NCI-H446 treated with DMSO at 0.1 percent for 48 hours (cell line): ENCODE data around the gene PTGES3L.
A peak's percentile ranks its signal among the peaks of the same experiment; 100 is the strongest.

Source experiments
- DNase-seq: peaks from one replicate; lab custom pipeline; 2025; lab: John Stamatoyannopoulos, UW

PTGES3L gene

DNA sequence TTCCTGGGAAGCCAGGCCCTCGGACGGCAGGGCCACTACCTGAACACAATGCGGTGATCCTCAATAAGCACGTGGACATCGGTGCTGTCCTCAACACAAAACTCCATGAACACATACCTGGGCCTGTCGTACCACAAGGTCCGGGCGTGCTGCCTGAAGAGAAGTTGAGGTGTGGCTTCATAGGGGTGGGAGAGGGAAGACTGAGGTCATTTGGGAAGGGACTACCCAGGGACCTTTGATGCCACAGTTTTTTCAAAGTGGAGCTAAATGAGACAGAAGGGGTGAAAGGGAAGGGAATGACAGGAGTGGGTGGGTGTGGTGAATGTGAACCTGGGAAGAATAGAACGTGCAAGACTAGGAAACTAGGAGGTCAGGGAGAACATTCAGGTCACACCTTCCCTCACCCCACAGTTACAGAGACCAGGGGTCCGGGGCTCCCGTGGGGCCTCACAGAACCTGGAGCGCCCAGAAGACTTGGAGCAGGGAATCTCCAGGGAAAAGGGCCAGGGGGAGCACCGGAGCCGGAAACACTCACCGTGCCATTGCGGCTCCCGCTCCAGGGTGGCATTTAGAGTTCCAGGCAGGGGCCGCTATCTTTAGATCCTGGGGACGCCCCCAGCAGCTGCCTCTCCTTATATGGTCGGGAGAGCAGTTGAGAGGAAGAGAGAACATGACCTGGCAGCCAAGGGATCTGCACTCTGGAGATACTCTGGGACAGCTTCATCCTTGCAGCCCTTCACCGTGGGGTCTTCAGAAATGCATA lies at the start of gene PTGES3L:
PTGES3L (minus strand) TSS at position 570 of the 763 bp plus-strand sequence; CDS start at position 543, 27 bp downstream.
- DNase-seq: no peak

DNA sequence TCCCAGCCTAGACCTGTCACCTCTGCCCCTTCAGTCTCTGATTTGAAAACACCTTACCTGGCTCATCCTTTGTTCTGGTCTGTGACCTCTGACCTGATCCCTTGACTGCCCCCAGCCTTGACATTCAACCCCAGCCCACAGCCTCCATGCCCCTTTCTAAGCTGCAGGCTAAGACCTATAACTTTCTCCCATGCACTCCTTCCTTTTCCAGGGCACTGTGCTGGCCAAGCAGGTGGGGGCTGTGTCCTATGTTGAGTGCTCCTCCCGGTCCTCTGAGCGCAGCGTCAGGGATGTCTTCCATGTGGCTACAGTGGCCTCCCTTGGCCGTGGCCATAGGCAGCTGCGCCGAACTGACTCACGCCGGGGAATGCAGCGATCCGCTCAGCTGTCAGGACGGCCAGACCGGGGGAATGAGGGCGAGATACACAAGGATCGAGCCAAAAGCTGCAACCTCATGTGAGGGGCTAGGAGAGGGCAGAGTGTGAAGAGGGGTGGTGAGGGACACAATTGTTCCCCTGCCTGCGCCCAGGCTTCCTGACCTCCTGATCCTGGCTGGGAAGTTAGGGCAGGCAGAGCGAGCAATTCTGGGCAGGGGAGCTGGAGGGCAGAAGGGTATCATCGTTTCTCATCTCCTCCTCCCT lies 48.5 kb upstream of the PTGES3L start:
- DNase-seq: no peak

DNA sequence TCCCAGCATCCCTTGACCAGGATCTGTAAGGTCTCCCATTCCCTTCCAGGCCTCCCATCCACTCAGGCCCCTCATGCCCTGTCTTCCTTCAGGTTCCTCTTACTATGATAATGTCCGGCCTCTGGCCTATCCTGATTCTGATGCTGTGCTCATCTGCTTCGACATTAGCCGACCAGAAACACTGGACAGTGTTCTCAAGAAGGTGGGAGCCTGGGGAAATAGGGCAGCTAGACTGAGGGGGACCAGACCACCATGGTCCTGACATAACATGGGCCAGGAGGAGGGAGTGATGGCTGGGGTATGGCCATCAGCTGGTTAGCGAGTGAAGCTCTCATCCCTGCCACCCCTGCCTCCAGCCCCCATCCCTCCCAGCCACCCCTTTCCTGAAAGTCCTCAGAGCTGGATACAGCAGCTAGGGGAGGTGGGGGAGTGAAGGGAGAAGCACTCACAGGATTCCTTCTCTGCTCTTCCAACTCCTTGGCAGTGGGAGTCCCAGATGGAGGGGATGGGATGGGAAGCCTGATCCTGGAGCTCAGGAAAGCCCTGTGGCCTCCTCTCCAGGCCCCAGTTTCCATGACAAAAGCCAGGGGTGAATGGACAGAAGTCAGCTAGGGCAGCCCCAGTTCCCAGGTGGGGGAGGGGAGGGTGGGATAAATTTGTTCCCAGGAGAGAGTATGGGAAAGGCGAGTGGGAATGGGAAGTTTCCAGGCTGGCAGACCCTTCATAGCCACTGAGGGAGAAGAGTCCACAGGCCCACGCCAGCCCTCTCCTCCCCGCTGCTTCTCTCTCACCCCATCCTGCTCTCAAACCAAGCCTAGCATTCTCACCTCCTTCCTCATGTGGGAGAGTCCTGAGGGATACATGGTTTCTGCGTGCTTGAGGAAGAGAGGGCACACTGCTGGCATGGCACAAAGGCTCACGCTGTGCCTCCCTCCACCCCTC lies 47.5 kb upstream of the PTGES3L start:
- DNase-seq: no peak

DNA sequence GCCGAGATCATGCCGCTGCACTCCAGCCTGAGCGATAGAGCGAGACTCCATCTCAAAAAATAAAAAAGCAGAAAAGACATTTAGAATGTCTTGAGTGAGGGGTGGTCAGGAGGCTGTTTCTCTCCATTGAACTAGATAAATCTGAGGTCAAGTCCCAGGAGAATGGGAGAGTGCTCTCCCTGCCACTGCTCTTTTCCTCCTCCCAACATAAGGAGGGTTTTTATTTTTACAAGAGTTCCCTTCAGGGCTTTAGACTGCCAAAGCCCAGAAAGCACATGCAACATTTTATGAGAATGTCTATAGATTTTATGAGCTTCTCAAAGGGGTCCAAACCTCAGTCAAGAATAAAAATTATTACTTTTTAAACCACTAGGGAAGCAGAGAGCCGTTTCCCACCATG lies 46.7 kb upstream of the PTGES3L start:
- no peak for DNase-seq

DNA sequence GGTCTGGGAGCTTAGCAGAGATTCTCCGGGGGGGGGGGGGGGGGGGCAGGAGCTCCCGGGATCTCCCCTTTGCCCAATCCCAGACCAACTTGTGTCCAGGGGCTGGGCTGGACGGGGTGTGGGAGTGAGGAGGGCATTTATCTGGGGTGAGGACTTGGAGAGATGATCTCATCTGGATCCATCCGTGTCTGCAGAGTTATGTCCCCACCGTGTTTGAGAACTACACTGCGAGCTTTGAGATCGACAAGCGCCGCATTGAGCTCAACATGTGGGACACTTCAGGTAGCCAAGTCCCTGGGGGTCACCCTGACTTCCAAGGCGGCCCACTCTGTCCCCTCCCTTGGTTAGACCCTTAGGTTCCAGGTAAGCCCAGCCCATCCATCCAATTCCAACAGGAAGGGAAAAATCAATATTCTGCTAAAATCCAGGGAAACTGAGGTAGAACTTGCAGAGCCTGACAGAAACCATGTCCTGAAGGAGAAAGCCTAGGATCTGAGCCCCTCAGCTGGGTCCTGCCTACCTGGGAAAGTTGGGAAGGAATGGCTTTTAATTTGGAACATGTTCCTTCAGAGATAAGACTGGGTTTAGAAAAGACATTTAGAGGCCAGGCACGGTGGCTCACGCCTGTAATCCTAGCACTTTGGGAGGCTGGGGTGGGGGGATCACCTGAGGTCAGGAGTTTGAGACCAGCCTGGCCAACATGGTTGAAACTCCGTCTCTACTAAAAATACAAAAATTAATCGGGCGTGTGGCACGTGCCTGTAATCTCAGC lies 46.1 kb upstream of the PTGES3L start:
- no peak for DNase-seq

DNA sequence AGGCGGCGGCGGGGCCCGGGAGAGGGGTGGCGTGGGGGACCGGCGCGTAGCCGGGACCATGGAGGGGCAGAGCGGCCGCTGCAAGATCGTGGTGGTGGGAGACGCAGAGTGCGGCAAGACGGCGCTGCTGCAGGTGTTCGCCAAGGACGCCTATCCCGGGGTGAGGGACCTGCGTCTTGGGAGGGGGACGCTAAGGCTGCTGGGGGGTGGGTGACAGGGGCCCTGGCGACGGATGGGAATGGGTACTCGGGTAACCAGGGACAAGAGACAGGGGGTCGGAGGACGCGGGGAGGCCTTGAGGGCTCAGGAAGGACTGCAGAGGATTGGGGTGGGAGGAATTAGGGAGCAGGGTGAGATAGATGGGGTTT lies 45.4 kb upstream of the PTGES3L start:
- no peak for DNase-seq

DNA sequence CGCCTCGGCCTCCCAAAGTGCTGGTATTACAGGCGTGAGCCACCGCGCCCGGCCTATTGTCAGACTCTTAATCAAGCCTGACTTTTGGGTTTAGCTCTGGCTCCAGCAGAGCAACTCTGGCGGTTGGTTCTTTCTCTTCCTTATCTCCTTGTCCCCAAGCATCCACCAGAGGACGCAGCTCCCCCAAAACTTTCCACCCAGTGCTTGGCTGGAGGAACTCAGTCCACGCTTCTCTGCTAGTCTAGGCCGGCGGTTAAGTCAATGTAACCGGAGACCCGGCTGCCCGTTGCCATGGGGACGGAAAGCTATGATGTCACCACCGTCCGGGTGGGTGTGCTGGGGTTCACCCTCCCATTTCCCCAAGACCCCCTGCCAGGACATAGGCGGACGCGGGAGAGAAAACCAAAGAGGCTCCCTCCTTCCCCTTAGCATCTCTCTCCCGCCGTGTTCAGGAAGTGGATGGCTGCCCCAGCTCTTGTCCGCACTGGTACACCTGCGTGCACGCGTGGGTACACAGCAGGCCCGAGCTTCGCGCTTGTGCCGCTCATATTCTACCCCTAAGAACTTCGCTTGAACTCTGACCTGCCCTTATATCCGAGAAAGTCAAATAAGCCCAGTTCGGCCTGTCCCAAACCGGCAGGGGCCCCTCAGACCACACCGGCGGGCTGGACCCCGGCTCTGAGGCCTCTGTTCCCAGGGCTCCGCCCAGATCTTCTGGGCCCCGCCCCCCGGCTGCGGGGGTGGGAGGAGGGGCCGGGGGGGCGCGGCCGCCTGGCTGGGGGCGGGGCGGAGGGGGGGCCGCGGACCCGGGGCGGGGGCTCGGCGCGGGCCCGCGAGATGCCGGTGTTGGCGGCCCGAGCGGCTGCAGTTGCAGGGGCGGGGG lies 44.8 kb upstream of the PTGES3L start, which contains the start of gene RND2:
RND2 (plus strand) TSS at position 825 of the 883 bp plus-strand sequence. CDS start 117 bp downstream, outside the sequence.
- DNase-seq: peak; percentile 61

DNA sequence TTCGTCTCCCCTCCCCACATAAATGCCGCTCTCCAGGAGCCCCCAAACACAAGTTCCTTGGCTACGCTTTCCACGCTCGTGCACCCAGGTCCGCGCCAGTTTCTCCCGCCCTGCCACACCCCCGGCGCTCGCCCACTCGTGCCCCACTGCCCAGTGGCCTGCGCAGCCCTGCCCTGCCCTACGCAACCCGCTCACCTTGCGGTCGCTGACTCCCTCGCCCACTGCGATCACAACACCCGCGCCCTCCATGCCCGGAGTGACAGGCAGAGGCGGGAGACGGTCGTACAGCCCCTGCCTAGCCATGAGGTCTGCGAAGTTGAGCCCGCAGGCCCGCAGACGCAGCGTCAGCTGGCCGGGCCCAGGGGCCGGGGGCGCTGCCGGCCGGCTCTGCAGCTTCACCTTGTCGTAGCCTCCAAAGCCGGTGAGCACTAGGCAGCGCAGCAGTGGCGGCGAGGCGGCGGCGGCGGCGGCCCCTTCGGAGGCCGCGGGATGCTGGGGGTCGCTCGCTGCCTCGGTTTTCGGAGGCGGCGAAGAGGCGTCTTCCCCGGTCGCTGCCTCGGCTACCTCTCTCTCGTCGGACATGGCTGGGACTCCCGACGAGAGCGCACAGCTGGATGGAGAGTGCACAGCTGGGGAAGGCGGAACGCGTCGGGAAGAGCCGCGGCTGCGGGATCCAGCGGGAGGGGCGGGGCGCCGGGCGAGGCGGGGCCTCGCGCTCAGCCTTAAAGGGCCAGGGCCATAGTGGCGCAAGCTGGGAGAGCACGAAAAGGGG lies 42.0 kb upstream of the PTGES3L start, which contains the start of gene VAT1:
VAT1 (minus strand) TSS at position 645 of the 772 bp plus-strand sequence; CDS start at position 582, 63 bp downstream.
- peak; percentile 24 for DNase-seq

DNA sequence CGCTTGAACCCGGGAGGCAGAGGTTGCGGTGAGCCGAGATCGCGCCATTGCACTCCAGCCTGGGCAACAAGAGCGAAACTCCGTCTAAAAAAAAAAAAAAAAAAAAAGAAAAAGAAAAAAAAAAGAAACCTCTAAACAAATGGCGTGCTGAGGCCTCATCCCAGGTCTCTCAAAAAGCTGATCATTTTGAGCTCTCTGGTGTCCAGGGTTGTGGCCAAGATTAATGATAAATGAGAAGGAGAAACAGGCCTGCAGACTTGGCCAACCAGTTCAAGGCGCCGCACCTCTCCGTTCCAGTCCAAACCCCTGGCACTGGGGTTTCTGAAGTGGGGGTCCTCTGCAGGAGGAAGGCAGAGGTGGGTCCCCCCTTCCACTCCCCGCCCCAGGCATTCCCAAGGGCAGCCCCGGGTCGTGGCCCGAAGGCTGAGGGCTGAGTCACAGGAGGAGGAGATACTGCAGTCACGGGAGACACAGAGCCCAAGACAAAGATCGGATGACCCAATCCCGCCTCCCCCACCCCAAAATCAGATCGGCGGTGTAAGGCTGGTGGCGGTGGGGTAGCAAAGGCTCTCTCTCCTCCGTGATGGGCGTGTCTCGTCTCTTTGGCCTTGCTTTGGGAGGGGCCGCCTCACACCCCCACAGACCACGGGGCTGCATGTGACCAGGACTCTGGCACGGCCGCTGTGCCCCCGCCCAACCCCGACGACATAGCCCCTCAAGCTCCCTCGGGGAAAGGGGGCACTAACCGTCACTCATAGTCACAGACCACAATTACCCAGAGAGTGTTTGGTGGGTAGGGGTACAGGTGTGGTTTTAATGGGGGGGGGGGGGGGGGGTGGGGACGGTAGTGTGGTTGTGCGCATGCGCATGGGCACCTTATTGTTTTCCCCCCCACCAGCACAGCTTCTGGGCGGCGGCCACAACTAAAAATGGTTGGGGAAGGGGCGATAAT lies 41.2 kb upstream of the PTGES3L start:
- peak; percentile 7 for DNase-seq

DNA sequence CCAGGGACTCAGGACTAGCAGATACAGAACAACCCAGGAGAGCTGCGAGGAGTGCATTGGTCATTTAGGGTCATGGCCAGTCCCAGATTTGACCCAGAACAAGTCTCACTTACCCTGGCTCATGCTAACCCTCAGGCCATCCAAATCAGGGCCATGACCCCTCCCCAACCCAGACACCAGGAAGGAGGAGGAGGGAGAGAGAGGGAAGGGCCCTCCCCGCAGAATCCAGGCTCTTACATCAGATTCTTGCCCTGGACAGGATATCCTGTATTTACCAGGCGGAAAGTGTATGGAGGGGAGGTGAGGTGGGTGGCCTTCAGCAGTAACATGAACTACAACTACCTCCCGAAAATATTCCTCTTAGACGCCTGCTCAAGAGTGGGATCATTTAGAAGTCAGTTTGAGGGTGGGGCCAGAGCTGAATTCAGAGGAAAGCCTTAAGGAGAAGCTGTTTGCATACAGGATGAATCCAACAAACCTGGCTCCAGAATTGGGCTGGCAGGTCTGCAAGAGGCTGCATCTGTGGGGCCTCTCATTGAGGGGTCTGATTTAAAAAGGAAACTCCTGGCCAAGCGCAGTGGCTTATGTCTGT lies 40.2 kb upstream of the PTGES3L start:
- DNase-seq: no peak

DNA sequence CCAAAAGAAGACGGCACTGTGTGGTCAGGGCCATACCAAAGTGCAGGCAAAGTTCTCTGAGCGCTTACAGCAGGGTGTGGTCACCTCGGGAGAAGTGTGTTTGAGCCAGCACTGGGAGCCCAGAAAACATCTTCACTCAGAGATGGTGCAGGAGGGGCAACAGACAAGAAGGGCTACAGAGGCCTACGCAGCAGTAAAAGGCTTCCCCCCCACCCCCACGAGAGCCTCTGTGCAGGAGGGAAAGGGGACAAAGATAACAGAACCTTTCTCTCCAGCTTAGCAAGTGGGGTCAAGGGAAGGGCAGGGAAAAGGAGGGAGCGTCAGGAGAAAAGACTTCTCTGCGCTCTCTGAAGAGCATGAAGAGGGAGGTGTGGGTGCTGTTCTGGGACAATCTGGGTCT lies 39.5 kb upstream of the PTGES3L start:
- DNase-seq: no peak

DNA sequence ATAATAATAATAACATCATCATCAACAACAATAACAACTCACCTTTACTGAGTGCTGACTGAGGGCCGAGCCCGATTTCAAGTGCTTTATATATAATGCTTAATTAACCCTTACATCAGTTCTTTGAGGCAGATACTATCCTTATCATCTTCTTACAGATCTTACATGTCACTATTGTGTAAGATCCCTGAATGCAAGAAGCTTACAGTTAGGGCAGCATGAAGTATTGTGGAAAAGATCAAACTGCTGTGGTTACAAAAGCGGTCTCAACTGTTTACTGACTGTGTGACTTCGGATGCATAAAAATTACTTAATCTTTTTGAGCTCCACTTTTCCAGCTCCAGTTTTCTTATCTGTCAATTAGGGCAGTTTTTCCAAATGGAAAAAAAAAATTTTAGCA lies 39.1 kb upstream of the PTGES3L start:
- DNase-seq: no peak

DNA sequence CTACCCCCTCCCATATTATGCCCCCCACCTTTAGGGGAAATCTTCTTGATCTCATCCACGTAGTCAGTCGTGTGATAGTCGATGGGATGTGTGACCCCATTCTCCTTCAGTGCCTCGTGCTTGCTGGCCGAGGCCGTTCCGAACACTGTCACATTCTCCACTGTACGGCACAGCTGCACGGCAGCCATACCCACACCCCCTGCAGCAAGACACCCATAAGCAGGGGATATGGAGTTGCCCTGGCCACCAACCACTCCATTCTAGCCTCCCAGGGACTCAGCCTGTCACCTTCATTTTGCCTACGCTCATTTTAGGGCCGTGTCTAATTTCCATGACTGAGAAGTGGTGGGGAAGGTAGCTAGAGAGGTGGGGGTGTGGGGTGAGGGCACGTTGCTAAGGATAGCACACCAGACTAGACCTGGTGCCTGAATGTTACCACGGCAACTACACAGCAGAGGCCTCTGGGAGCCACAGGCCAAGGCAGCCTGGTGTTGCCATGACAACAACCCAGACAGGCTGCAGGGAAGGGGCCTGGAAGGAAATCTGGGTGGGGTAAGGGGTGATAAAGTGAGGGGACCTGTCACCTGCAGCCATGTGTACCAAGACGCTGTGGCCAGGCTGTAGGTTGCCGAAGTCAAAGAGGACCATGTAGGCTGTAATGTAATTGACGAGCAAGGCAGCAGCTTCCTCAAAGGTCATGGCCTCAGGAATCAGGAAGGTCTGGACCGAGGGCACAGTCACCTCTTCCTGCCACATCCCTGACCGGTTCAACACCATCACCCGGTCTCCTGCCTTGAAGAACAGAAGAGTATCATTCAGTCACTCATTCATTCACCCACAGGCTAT lies 38.4 kb upstream of the PTGES3L start:
- no peak for DNase-seq

DNA sequence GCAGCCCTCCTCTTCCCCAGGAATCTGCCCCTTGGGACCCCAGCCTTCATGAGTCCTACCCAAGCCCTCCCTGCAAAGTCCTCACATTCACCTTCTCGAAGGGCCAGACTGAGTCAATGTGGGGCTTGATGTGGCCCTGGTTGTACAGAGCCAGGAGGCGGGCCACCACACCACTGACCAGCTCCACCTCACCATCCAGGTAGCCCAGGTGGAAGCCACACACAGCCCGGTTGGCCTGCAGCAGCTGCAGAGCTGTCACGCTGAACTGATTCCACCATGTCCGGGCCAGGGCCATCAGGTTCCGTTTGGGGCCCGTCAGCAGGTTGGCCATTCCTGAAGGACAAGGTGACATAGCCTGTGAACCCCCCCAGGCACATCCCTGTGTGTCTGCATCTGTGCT lies 36.3 kb upstream of the PTGES3L start:
- no peak for DNase-seq

DNA sequence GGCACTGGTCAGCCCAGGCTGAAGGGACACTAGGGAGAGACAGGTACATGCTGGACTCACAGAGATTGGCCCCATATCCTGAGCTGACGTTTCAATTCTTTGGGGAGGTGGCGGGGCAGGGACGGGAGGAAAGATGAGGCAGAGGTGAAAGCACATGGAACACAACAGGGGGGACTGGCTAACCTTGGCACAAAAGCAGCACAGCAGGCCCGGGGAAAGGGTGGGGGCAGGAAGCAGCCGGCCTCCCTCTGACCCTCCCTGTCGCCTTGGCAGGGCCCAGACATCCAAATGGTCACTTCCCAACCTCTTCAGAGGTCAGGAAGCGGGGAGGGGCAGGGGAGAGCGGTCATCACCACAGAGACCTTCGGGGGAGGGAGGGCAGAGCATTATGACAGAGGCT lies 35.7 kb upstream of the PTGES3L start:
- DNase-seq: no peak

DNA sequence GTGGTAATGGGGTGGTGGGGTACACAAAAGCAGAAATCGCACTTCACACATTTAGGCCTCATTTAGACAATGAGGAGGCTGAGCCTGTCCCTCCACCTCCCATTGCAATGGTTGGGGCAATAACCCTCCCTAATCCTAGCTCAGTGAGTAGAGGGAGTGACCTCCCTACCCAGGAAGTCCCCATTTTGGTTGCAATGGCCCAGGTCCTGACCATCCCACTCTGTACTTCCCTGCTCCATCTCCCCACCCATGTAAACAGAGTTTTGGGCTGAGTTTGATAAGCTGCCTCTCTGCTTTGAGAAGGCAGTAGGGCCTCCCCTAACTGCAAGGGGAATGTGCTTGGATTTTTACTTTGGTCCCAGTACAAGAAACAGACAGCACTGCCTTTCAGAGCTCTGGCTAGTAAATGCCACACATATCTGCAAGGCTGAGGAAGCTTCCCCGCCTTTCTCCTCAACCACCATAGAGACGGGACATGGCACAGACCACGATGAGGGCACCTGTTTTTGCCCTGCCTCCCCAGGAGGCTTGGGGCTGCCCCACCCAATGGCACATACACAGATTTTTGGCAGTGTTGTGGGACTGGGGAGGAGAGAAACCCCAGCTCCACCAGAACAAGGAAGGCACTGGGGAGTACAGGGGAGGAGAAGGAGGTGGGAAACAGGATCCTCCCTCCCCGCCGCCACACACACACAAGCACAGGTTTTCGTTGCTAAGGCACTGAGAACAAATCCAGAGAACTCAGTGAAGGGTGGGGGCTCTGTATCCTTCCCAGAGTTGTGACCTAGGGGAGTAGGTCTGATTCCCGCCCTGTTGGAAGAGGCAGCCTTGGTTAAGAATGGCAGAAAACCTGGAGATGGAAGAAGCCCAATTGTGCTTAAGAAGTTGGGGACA lies 35.0 kb upstream of the PTGES3L start:
- no peak for DNase-seq
